KBM-7 (cell line): ENCODE measurements around the gene SLPI.

Source experiments
- DNase-seq: peaks from one replicate; pipeline ENCODE4 v3.0.0-alpha.2; 2015
- in situ Hi-C: fragments of 300-500 bp; cut with MboI; formaldehyde crosslinking; loops from 2 replicates; pipeline ENCODE4 v1.14.3; 2020; ENCODE audit warnings: low sequenced_read_pairs, low pct_unique_long_range_greater_than_20kb, mixed read lengths

Gene SLPI

DNA sequence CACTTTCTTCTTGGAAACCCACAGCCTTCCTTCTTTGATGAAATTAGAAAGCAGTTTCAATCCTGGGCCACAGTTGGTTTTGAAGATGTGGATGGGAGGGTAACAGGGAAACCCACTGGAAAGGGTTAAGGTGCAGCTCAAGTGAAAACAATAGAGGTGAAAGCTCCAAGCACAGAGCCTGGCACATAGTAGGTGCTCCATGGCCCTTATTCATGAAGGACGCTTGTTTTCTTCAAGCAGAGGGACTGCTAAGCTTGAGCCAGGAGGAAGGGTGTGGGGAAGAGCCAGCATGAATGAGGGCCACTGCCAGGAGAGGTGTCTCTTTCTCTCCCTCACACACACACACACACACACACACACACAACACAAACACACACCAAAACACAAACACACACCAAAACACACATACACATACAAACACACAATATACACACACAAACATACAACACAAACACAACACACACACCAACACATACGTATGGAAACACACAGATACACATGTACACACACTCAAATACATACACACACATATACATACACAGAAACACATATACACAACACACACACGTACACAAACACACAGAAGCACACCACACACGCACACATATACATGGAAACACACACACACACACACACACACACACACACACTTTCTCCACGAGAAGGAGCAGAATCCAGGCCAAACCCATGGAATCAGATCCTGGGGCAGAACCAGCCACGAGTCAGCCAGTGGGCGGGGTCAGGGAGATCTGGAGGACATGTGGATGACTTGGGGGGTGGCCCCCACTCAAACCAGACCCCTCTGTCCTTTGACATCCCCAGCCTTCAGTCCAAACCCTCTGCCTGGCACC lies 28.6 kb upstream of the SLPI start:
- DNase-seq: no peak
- in situ Hi-C loops: no loop called here

DNA sequence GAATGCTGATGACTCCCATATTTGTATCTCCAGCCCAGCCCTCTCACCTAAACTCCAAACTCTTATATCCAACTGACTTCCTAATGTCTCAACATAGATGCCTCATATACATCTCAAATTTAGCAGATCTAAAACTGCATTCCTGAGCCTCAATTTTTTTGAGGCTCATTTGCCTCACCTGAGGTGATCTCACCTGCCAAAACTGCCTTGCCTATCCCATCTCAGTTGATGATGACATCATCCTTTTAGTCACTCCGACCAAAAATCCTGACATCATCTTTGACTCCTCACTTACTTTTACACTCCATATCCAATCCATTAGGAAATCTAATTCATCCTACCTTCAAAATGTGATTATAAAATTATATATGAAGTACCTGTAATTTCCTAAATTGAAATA lies 25.6 kb upstream of the SLPI start:
- no peak for DNase-seq

GRCh38 chr20:45275338-45275737 lies 21.0 kb upstream of the SLPI start:
- in situ Hi-C loops: no loop called here
- DNase-seq: no peak

More for the DNA sequence above, 25.6 kb upstream of the SLPI start:
- in situ Hi-C loops: no loop called here

DNA sequence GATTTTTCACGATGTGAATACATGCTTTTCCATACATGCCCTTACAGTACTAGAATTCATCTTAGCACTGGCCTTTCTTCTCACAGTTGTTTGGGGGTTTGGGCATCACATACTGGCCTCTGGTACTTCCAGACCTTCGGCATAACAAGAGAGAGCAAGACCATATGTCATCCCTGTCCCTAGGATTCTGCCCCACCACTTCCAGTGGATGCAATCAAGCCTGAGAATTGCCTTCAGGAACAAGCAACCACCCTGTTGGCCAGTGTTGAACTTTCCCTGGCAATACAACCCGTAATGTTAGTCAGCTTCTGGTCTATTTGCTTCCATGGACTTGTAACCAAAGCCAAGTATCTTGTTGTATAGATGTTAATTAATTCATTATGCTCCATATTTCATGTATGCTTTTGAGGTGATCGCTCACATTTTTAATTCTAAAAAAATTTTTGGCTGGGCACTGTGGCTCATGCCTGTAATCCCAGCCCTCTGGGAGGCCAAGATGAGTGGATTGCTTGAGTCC lies 15.4 kb upstream of the SLPI start:
- in situ Hi-C loops: no loop called here
- DNase-seq: no peak

DNA sequence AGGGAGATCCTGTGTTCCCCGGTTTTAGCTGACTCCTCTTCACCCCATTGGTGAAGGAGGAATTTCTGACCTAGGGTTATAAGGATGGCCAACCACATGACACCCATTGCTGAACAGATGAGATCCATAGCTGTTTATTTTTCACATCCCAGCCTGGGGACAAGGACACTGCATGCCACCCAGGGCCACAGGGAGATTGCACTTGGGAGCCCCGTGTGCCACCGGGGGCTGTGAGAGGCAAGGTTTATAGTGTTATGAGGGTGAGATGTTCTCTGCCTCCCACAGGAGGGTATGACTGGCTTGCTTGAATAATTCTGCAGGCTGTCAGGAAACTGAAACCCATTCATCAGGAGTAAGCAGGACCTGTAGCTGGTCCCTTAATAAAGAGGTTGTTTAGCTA lies 14.7 kb upstream of the SLPI start:
- in situ Hi-C loops: no loop called here
- no peak for DNase-seq

- DNase-seq: no peak
- in situ Hi-C loops: no loop called here
Observed at GRCh38 chr20:45268531-45268930, 14.2 kb upstream of the SLPI start.

DNA sequence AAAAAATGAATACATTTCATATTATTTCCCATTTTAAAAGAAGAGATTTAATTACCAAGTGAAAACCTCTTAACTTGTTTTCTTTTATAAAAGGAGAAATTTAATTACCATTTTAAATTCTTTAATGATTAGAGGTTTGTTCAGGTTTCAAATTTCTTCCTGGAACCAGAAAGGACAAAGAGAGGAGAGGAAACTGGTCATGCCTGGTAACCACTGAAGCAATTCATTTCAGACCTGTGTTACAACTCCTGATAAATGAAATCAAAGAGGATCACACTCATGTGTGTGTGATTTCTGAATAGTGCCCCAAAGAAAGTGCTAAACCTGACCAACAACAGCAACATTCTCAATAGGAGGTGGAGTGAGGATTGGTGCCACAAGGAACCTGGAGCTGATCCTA lies 12.6 kb upstream of the SLPI start:
- no peak for DNase-seq
- in situ Hi-C loops: no loop called here

- DNase-seq: no peak
- in situ Hi-C loops: no loop called here
Observed at GRCh38 chr20:45263556-45264266, 9.3 kb upstream of the SLPI start.

DNA sequence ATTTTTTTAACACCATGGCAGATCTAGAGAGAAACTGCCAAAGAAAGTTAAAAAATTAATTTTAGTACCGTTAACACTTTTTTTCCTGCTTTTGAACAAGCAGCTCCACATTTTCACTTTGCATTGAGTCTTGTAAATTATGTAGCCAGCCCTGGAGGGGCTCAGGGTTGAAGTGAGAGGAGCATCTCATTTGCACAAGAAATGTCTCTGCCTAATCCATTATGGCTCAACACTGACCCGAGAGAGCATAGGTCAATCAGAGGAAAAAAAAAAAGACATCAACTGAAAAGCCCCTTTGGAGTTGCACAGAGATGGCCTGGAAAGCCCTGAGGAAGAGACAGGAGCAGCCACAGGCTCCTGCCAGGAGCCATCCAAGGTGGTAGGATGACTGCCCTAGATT lies 4.3 kb upstream of the SLPI start:
- in situ Hi-C loops: no loop called here
- DNase-seq: no peak

DNA sequence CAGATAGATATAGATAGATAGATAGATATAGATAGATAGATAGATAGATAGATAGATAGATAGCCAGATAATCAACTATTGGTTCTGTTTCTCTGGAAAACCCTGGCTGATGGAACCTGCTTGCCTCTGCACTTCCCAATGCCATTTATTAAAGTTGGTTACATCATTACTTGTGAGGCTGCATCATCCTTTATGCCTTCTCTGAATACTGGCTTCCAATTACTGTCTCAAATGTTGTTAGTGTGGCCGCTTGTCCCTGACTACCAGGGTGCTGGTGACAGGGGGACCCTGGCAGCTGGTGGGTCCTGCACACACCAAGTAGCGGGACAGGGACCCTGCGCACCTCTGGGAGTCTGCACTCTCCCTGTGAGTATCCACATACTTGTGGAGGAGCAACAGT lies 3.9 kb upstream of the SLPI start:
- no peak for DNase-seq
- in situ Hi-C loops: no loop called here

DNA sequence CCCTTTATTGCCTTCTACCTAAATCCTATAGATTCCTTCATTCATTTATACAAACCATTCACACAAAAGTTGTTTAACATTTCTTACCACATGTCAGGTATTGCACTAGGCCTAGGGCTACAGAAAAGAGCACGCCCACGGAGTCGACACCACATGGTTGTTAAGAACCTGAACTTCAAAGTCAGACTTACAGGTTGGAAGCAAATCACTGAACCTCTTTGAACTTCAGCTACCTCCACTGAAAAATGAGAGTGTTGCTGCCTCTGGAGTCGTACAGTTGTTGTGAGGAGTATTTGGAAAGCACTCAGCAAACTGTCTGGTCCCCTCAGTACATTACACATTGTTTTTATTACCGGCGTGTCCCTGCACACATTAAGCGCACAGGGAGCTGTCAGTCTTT lies 3.3 kb upstream of the SLPI start:
- no peak for DNase-seq
- in situ Hi-C loops: no loop called here

- DNase-seq: no peak
- in situ Hi-C loops: no loop called here
Observed at GRCh38 chr20:45257161-45257560, 2.8 kb upstream of the SLPI start.

GRCh38 chr20:45253261-45253660 lies 1.1 kb downstream of the SLPI start:
- in situ Hi-C loops: no loop called here
- no peak for DNase-seq

DNA sequence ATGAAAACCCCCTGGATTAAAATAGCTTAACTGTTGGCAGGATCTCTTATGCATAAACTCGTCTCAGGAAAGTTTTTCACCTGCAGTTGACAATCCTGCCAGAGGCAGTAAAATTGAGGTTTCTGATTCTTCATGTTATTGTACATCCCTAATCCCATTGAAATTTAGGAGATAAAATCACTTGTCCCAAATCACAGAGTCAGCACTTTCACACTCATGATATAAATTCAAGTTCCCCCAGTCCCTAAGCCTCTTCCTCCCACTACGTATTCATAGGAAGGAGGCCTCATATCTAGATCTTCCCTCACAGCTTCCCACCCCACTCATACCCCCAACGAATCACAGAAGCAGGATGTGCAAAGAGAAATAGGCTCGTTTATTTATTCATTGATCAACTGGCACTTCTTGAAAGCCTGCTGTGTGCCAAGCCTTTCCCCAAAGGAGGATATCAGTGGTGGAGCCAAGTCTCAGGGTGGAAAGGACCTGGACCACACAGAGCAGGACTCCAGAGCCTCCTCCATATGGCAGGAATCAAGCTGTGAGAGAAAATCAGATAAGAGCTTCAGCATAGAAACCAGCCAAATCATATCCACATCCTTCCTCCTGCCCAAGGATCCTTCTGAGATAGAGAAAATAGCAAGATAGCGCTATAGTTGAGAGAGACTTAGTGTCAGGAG lies 2.3 kb downstream of the SLPI start:
- no peak for DNase-seq
- in situ Hi-C loops: no loop called here

GRCh38 chr20:45248609-45249008 lies 5.8 kb downstream of the SLPI start:
- in situ Hi-C loops: no loop called here
- DNase-seq: no peak

- in situ Hi-C loops: no loop called here
- DNase-seq: no peak
Observed at GRCh38 chr20:45247865-45248264, 6.5 kb downstream of the SLPI start.

DNA sequence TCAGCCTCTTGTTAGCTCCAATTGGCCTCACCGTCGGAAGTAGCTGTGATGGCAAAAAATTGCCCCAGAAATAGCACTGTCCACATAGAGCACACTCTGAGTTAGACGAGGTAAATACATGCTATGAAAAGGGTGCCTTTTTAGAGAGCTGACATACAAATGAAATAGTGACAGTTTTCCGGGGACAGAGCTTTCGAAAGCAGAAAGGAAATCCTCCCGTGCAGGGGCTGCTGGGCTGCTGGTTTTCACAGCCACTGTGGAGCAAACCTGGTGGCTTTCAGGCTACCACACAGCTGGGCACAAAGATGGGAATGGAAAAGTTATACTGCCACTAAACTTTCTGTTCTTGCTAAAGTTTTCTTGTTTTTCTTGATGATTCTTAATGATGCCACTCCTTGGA lies 8.3 kb downstream of the SLPI start:
- in situ Hi-C loops: no loop called here
- DNase-seq: no peak

- DNase-seq: no peak
- in situ Hi-C loops: no loop called here
Observed at GRCh38 chr20:45238139-45238538, 16.2 kb downstream of the SLPI start.

- no peak for DNase-seq
- in situ Hi-C loops: no loop called here
Observed at GRCh38 chr20:45235995-45236394, 18.4 kb downstream of the SLPI start.

DNA sequence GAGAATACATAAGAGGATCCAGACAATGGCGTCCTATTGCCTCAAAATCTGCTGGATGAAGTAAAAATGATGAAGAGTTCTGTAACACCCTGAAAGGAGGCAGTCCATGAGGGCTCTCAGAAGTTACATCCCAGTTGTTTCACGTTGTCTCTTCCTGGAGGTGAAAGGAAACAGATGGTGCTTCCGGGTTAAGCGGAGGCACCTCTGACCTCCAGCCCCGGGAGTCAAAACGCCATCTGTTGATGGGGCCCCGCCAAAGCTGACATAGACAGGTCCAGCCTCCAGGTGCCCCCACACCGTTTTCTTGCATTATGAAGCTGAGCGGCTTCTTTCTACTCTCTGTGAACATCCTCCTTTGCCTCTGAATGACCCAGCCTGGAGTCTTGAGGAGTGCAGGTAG lies 23.7 kb downstream of the SLPI start:
- no peak for DNase-seq
- in situ Hi-C loops: no loop called here
